HG03196 (cell line): ENCODE measurements around the gene MGAT4C.
"Not testable (repeated sequence)": the region's sequence is repeated elsewhere in the genome, so short reads cannot be mapped to it uniquely, and the experiment has no call there.

Source experiments
- ATAC-seq: cut with Tn5 transposase; IDR thresholded peaks from one replicate; pipeline ENCODE4 v1.9.1; 2021; ENCODE audit not compliant: unreplicated experiment

MGAT4C gene

GRCh38 chr12:86139671-86140070 lies 116.5 kb downstream of the MGAT4C start:
- ATAC-seq = no peak

DNA sequence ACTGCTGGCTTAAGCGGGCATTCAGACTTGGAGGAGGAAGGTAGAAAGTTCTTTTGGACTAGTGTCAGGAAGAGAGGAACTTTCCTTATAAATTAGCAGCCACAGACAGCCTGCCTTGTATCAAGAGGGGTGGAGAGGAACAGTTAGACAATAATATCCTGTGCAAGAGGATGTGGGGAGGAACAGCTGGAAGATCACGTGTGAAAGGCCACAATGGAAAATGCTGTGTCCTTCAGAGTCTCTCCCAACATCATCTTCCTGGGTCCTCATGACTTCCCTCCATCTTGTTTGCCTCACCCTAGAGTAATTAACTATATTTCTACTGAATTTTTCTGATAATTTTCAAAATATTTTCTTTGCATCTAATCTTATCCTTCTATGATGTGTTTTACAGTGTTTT lies 117.4 kb downstream of the MGAT4C start:
- no peak for ATAC-seq

- ATAC-seq = no peak
Measured at GRCh38 chr12:86137936-86138335, 118.3 kb downstream of the MGAT4C start.

DNA sequence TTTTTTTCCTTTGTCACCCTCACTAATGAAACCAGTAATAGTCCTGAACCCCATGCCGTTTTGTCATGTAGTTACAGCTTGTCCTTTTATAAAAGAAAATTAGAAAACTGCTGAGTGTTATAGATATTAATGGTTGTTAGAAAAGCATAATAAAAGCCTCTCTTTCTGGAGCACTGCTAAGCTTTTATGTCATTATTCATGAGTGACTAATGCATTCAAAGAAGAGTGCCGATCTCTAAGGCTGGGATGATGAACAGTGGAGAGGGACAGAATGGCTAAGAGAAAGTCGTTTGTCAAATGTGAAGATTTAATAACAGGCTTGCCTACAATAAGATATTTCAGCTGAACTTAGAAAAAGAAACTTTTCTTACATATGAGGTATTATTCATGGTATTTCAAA lies 121.6 kb downstream of the MGAT4C start:
- no peak for ATAC-seq

GRCh38 chr12:86126900-86127299 lies 129.3 kb downstream of the MGAT4C start:
- ATAC-seq = not testable (repeated sequence)

- ATAC-seq = no peak
Measured at GRCh38 chr12:86122846-86123468, 133.2 kb downstream of the MGAT4C start.

DNA sequence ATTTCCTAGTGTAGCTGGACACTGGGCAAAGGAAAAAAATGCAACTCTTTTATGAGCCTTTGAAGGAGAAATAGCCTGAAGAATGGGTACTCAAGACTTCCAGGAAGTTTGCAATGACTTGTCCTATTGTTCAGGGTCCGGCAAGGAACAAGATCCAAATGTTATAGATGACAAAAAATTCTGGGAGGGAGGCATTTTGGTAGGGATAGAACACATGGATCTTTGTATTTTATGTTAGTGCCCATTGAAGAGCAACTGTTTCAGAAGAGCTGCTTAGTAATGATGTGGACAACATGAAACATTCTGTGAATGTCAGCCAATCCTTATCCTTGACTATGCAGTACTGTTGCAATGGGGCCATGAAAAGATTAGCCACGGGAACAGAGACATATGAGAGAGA lies 138.0 kb downstream of the MGAT4C start:
- ATAC-seq = no peak

DNA sequence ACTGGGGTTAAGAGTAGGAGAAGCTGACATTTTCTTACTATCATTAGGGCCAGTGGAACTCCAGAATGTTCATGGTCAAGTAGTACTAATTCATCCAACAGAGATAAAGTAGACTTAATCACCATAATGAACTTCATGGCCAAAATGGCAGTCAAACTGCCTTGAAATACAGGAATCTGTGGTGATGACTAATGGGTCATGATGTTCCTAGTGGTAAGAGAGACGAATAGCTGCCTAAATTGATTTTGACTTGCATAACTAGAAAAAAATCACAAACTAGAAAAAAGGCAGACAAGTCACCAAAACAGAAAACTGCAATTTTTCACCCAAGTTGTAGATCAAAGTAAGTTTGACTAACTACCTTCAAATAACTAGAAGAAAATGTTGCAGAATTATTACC lies 138.5 kb downstream of the MGAT4C start:
- ATAC-seq = no peak

DNA sequence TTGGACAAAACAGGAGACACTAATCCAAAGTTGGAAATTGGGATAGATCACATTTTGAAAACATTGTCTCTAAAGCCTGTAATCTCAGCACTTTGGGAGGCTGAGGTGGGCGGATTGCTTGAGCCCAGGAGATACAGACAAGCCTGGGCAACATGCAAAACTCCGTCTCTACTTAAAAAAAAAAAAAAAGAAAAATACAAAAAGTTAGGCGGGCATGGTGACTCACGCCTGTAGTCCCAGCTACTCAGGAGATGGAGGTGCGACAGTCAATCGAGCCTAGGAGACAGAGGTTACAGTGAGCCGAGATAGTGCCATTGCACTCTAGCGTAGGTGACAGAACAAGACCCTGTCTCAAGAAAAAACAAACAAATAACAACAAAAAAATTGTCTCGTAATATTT lies 152.1 kb downstream of the MGAT4C start:
- ATAC-seq = no peak

- ATAC-seq = no peak
Measured at GRCh38 chr12:86097161-86097560, 159.0 kb downstream of the MGAT4C start.

- ATAC-seq = no peak
Measured at GRCh38 chr12:86091681-86092080, 164.5 kb downstream of the MGAT4C start.

DNA sequence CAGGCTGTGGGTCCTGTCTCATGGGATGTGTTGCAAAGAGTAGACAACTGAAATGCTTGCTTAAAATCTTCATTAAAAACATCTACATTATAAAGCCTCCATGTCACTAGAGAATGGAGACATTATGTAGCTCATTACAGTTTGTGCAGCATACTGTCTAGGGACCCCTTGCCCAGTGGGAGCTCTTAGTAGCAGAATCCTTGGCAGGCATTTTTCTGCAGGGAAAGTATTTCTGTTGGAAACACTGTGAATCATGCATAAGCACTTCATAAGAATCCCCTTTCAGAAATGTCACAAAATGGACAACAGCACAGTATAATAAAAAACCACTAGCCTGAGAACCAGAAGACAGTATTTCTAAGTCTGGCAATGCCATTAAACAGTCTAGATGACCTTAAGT lies 174.3 kb downstream of the MGAT4C start:
- no peak for ATAC-seq

DNA sequence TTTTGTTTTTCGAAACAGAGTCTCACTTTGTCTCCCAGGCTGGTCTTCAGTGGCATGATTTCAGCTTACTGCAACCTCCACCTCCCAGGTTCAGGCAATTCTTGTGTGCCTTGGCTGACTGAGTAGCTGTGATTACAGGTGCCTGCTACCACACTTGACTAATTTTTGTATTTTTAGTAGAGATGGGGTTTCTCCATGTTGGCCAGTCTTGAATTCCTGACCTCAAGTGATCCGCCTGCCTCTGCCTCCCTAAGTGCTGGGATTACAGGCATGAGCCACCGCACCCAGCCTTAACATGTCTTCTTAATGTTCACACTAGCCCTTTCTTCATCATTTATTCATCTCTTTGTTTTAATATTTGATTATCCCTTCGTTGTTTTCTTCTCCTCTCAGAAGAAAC lies 197.1 kb downstream of the MGAT4C start:
- ATAC-seq = not testable (repeated sequence)

GRCh38 chr12:86057092-86057845 lies 198.9 kb downstream of the MGAT4C start:
- ATAC-seq = no peak

DNA sequence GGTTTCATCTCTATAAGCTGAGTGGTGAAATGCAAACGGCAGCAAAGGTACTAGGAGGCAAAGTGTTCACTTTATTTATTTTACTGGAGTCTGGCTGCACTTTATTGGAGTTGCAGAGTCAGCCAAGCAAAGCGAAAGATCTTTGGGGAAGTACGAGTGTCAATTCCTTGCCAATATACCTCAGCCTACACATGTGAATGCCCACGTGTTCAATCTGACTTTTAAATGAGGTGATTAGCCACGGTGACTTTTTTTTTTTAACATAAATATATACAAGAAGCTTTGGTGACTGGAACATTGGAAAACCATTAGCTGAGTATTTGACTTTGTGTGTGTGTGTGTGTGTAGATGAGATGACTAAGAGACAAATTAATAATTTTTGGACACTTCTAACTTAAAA lies 203.3 kb downstream of the MGAT4C start:
- ATAC-seq = no peak

GRCh38 chr12:86050010-86050409 lies 206.2 kb downstream of the MGAT4C start:
- ATAC-seq = no peak

GRCh38 chr12:86044396-86044795 lies 211.8 kb downstream of the MGAT4C start:
- ATAC-seq = no peak

- no peak for ATAC-seq
Measured at GRCh38 chr12:86042062-86042461, 214.1 kb downstream of the MGAT4C start.

GRCh38 chr12:86018361-86018760 lies 237.8 kb downstream of the MGAT4C start:
- ATAC-seq = no peak

DNA sequence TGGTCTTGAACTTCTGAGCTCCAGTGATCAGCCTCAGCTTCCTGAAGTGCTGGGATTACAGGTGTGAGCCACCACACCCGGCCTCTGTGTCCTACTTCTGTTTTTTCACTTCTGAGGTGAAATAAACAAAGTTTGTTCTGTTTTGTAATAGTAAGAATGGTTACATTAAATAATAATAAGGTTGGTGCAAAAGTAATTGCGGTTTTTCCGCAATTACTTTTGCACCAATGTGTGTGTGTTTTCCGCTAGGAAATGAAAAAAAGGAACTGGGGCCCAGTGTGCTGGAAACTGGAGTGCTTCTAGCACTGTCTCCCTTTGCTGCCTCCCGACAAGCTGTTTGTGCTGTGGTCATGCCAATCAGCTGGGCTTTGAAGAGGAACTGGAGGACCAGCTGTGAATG lies 241.2 kb downstream of the MGAT4C start:
- no peak for ATAC-seq

DNA sequence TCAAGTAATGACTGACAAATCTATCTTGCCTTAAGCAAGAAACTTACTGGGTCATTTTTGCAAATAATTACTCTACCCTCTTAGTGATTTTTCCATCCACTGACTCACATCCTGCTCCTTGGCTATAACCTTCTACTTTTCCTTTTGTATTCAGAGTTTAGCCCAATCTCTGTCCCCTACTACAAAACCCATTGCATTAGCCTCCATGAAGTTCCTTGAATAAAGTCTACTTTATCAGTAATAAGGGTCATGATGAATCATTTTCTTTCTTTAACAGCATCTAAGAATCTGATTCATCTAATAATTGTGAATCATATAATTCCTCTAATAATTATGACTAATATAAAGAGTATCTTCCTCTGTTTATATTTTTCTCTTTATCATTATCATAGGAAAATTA lies 249.5 kb downstream of the MGAT4C start:
- ATAC-seq = no peak

DNA sequence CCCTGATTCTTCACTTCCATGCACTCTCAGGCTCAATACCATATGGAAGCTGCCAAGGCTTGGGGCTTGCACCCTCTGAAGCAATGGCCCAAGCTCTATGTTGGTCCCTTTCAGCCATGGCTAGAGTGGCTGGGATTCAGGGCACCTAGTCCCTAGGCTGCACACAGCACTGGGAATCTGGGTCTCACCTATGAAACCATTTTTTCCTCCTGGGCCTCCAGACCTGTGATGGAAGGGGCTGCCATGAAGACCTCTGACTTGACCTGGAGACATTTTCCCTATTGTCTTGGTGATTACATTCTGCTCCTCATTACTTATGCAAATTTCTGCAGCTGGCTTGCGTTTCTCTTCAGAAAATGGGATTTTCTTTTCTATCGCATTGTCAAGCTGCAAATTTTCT lies 258.1 kb downstream of the MGAT4C start:
- ATAC-seq = no peak

DNA sequence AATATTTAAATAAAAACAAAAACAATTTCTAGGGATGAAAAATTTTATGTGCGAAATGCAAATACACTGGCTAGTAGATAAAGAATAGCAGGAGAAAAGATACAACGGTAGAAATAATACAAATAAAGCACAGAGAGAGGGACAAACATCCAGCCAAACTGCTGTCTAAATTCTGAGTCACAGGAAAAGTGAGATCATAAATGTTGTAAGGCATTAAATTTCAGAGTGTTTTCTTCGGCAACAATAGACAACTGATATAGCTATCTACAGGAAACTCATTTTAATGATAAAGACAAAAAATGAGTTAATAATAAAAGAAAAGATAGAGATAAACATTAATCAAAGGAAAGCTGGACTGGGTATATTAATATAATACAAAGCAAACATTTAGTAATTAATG lies 259.9 kb downstream of the MGAT4C start:
- no peak for ATAC-seq
